ENCODE measurements around the gene ASB1.
"Not testable (repeated sequence)": the region's sequence is repeated elsewhere in the genome, so short reads cannot be mapped to it uniquely, and the experiment has no call there.

The ASB1 gene

DNA sequence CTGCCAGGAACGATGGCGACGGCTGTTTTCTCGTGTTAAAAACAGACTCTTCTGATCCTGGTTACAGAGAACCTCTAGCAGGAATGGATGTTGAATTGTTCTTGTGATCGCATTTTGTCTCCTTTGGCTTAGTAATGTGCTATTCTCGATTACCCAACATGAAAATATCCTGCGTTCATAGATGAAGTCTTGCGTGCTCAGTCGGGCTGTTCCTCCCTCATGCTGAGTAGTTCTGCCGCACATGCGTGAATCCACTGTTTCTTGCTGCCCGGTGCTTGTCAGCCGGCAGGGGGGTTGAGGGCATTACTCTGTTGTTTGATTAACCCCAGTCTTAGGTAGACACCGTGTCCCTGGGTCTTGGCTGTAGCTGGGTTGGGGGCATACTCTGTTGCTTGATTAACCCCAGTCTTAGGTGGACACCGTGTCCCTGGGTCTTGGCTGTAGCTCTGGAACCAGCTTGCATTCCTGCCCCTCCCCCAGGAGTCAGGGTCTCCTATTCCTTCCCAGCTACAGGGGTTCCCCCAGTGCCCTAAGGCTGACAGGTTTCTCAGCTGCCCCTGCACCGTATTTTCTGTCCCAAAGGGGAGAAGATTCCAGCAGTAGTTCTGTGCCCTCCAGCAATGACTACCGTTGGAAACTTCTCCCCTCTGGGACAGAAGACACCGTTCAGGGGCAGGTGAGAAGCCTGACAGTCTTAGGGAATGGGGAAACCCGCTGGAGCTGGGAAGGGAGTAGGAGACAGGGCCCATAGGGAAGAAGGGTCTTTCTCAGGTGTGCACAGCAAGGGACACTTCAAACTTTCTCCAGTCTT, 22.1 kb upstream of the ASB1 start:
- no peak for DNase-seq

DNA sequence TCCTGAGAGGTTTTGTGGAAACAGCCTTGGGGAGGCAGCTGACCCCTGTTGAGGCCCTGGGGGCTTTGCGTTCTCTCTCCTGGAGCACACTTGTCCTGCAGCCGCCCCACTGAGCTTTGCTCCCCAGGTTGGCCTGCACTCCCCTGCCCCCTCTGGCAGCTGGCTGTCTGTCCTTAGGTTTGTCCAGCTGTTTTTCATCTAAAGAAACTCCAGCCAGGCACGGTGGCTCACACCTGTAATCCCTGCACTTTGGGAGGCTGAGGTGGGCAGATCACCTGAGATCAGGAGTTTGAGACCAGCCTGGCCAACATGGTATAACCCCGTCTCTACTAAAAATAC, 21.5 kb upstream of the ASB1 start:
- DNase-seq: not testable (repeated sequence)

DNA sequence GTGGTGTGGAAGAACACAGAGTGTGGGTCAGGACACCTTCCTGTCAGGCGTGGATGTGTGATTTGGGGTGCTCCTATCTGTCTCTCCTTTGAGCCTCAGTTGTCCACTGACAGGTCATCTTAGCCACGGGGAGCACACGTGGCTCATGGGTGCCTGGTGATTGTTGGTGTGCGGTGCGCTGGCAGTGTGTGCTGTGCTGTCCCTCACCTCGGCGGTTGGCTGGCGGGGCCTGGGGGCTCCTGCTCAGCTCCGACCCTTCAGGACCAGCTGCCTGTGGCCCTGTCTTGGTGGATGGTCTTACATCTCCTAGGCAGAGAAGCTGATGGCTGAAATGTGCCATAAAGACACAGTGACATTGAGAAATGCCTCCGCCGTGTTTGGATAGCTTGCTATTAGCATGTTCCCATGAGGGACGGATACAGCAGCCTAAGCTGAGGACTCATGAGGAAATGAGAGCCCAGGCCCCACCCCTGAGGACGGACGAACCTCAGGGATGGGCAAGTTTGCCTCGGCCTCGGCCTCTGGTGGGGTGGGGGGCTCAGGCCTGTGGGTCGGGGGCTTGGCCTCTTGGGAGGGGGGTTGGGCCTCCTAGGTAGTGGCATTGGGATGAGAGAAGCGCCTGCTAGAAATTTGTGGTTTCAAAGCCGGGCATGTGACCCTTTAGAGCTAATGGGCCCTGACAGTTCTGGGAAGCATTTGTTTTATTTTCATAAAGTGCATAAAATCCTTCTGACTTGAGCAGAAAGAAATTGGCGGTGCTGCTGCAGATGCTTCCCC, 20.3 kb upstream of the ASB1 start:
- no peak for DNase-seq

DNA sequence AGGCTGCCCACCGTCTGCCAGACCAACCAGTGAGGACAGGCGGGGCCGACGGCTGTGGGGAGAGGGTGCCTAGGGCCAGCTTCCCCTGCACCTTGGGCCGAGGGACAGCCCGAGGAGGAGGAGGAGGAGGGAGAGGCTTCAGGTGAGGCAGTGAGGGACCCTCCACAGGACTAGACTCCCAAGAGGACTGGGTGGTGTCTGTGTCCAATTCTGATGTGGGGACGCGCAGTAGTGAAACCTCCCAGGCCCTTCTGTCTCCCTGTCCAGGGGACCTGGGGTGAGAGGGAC, 19.8 kb upstream of the ASB1 start:
- DNase-seq: no peak

DNA sequence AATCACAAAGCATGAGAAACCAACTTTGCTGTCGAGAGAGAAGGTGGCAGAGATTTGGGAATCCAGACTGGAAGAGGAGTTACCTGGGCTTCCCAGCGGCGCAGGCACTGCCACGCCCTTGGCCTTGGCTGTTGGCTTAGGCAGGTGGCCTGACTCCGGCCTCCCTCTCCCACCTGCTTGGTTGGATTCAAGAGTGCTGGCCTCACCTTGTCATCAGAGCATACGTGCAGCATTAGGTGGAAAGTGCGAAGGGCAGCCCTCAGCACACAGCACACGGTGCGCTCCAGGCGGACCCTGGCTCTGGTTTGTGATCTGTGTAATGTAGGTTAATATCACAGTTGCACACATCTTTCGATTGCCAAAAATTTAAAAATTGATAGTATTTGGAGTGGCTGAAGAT, 19.2 kb upstream of the ASB1 start:
- no peak for DNase-seq

DNA sequence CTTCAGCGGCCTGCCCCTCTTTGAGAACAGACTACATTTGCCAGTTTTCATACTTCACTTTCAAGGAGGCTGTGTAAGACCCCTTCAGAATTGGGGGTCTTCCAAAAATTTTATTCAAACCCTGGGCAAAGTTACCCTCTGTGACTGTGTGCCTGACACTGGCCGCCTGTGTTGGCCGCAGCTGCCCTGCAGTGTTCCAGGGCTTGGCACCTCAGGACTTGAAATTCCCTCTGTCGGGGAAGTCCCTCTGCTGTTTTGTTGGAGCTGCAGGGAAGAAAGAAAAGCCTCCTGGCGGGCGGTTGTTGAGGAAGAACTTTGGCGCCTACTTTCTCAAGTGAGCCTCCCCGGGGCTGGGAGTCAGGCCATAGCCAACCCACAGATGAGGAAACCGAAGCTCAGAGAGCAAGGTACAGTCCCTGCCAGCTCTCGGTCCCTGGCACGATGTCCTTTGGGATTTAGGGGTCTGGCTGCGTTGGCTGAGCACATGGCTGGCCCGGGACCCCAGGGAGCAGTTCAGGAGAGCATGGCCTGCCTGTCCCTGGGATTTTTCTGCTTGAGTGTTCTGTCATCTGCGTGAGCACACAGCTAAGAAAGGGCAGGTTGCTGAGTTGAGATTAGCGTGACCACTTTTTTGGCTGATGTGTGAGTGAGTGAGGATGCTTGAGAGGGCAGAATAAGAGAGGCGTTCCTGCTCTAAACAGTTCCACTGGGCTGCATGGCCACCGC, 17.9 kb upstream of the ASB1 start:
- DNase-seq: no peak

DNA sequence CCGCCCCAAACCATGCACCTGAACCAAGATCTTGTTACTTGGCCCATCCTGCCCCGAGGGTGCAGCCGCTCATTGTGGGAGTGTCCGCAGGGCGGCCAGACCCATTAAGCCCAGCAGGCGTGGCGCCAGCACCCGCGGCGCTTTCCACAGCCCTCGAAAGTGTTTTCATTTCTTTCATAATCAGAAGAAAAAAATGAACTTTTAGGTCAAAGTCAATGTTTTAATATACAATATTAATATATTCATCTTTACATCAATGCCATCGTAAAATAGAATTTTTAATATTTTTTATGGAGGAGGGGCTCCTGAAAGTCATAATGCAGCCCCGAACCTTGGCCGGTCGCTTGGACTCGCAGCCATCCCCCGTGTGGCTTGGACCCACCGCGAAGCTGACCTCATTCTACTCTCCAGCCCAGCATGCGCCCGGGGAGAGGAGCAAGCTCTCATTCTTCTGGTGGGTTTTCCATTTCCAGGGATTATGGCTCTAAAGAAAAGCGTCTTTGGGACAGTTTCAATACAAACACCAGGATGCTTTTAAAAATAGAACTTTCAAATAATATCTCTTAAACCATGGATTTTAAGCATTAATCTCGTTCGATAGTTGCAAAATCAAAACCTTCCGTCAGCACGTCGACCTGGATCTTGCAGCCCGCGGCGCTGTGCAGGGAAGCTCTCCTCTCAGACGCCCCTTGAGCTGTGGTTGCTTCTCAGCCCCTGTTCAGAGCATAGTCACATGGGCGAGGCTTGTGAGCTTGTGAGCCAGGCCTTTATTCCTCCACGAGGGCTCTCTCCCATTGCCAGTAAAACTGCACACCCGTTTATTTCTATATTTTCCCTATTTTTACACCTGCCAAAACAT, 17.2 kb upstream of the ASB1 start:
- no peak for DNase-seq

DNA sequence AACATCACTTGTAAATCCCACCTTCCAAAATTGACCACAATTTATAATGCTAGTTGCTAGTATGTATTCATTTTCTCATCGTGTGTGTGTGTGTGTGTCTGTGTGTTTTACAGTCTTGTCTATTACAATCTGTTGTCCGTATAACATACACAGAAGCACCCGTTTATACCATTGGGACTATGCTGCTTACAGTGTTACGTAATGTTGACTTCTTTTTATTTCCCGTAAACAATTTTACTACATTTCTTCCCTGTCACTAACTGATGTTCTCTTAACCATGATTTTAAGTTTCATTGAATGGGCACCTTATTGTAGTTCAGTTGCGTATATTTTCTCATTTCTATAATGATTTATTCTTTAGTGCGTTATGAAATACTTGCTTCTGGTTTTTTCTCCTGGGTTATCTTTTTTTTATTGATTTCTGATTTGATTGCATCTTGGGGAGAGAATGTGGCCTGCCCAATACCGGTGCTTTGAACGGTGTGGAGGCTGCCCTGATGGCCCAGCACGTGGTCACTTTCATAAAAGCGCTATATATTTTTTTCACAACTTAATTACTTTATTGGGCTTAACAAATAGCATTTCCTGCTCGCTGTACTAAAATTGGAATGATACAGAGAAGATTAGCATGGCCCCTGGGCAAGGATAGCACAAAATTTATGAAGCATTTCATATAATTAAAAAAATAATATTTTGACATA, 14.5 kb upstream of the ASB1 start:
- DNase-seq: no peak

DNA sequence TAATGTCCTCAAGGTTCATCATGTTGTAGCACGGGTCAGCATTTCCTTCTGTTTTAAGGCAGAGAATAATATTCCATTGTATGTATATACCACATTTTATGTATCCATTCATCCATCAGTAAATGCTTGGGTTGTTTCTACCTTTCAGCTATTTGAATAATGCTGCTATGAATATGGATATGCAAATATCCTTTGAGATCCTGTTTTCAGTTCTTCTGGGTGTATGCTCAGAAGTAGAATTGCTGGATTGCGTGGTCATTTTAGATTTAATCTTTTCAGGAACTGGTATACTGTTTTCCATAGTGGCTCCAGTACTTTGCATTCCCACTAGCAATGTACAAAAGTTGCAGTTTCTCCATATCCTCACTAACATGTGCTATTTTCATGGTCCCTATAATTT, 13.4 kb upstream of the ASB1 start:
- DNase-seq: no peak

DNA sequence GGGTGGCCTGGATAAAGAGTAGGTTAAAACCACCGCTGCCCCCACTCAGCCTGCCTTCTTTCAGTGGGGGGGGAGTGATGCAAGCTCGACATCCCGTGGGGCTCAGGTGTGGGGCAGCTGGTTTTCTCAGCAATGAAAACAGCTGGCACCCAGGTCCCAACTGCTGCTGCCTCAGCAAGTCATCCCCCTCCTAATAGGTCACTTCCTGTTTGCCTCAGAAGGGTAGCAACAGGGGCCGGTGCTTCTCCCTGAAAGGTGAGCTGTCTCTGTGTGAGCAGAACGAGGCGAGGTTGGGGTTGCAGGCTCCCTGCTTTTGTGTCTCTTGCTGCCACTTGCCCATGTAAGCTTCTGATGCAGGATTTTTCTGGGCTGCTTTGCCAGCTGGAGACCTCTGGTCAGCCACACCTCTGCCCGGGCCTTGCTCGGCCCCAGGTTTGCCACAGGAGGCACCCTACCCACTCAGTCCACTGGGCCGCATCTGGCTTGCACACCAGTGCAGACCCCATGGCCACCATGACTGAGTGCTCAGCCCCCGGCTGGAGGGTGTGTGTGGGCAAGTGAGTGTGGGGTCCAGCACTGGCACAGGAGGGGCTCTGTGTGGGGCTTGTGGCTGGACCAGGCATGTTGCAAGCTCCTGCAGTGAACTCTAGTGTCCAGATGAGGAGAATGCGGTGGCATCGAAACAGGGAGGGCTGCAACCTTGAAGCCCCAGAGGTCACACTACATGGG, 11.5 kb upstream of the ASB1 start:
- DNase-seq: no peak

DNA sequence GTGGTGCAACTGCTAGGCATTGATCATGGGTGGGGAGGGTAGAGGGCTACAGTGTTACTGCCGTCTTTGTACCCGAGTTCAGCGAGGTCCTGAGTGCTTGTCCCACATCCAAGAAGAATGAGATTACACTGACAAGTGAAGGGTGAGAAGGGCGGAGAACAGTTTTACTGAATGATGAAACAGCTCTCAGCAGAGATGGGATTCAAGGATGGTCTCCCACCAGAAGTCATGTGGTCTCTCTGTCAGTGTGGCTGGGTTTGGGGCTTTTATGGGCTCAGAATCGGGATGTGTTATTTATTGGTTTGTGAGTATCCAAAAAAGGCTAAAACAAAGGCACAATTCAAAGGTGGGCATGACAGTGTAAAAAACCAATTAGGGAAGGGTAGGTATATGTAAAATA, 10.8 kb upstream of the ASB1 start:
- DNase-seq: no peak

DNA sequence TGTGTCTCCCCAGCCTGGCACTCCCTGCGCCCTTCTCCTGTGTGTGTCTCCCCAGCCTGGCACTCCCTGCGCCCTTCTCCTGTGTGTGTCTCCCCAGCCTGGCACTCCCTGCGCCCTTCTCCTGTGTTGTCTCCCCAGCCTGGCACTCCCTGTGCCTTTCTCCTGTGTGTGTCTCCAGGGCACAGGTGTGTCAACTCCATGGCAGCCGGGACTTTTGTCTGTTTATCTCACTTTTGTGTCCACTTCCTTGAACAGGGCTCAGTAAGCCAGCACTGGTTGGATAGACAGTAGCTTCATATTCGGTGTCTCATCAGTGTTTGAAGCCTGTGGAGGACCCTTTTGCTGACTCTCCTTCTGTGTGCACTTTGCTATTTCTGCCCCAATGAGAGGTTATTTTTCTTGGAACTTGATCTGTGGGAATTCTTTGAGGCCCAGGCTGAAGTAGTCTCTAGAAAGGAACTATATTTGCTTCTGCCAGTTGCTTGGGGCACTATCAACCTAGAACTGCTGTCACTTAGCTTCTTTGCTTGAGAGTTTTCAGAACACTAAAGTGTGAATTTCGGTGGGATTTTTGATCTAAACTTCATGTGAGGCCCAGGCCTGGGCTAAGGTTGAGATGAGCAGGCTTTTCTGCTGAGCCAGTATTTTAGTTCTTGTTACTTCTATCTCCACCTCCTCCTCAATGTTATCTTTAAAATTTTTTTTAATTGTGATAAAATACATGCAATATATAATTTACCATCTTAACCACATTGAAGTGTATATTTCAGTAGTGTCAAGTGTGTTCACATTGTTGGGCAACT, 8.3 kb upstream of the ASB1 start:
- no peak for DNase-seq

DNA sequence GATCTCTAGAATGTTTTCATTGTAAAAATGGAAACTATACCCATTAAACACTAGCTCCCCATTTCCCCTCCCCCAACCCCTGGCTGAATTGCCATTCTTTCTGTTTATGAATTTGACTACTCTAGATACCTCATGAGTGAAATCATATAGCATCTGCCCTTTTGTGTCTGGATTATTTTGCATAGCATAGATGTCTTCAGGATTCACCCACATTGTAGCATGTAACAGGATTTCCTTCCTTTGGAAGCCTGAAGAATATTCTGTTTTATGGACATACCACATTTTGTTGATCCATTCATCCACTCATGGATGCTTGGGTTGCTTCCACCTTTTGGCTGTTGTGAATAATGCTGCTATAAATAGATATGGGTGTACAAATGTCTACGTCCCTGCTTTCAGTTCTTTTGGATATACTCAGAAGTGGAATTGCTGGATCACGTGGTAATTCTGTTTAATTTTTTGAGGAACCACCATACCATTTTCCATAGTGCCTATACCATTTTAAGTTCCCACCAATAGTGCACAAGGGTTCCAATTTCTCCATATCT, 7.7 kb upstream of the ASB1 start:
- DNase-seq: no peak

DNA sequence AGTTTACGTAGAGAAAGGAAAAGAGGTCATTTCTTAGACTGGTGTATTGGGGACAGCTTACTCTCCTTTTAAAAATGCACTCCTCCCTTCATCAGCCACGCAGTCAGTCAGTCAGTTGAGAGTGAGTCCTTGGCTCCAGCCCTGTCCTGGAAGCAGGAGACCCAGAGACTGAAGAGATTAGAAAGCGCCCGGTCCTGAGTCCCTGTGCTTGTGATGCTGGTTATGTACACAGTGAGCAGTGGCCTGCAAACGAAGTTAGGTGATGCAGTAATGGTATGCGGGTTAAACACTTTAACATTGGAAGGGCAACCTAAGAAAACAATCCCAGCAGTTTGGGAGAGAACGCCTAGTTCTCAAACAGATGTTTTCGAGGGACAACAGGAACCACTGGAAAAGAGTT, 6.3 kb upstream of the ASB1 start:
- no peak for DNase-seq

DNA sequence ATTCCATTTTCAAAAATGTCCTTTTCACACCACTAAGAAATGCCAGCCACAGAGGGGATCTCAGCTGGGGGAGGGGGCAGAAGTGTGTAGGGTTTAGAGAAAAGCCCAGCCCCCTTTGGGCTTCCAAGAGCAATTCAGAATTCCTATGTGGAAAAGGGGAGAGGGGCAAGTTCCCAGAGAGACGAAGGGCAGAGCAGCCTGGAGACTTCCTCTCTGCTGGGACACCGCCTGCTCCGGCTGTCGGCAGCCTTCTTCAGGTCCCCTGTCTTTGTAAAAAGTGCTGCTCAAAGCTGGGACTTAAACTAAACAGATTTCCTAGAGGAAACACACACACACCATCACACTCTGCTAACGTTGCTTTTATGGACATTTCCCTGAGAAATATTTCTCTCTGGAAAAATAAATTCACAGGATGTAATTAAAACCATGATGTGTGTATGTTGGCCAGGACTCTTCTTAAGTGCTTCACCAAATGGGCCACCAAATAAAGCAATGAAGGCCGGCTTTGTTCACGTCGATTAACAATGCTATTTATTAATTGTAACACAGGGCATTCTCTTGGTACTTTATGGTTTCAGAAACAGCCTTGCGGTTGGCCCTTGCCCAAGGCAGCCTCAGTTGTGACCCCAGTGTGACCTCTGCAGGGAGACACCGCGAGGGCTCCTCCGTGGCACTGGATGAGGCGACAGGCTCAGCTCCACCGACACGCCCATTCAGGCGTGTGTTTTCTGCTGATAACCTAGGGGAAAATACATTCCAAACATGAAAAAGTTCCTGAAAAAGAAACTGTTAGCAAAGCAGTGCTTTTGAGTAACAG, 5.6 kb upstream of the ASB1 start:
- DNase-seq: no peak

DNA sequence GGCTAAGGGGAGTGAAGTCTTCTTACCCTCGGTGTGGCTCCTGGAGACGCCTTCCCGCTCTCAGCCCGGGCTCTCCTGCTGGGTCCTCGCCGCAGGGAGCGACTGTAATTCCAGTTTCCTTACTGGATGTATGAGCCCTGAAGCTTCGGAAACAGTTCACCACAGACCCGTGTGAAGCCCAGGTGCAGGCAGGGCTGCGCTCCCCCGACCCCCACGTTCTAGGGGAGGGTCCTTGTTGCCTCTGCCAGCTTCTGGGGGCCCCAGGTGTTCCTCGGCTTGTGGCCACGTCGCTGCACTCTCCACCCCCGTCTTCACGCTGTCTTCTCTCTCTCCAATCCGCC, 5.1 kb upstream of the ASB1 start:
- DNase-seq: no peak

DNA sequence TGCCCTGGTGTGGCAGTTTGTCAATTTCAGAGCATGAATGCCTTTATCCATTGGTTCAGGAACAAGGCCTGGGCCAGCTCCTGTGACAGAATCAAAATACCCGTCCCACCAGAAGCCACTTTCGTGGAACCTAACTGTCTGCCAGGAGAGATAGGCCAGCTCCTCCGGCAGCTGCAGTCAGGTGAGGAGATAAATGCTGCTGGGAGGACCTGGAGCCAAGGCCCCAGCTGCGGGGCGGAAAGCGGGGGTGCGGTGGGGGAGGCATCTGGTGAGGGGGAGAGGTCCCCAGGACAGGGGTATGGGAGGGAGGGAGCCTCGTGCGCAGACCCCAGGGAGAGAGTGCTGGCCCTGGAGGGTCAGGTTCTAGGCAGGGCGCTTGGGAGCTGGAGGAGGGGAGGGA, 4.4 kb upstream of the ASB1 start:
- DNase-seq: no peak

DNA sequence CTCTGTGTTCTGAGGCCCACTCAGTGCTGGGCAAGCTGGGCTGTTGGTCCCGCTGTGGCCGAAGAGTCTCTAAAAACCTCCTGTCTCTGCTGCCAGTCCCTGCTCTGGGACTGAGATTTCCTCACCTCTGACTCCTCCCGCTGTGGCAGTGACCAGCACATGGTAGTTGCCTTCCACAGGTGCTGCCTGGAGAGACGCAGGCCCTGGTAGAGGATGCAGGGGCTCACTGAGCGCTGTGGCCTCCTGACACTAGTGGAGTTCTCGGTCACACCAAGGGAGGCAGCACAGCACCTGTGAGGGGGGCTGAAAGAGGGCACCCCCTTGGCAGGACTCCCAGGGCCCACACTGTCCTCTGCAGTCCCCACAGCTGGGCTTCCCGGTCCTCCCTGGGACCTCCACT, 3.8 kb upstream of the ASB1 start:
- no peak for DNase-seq

DNA sequence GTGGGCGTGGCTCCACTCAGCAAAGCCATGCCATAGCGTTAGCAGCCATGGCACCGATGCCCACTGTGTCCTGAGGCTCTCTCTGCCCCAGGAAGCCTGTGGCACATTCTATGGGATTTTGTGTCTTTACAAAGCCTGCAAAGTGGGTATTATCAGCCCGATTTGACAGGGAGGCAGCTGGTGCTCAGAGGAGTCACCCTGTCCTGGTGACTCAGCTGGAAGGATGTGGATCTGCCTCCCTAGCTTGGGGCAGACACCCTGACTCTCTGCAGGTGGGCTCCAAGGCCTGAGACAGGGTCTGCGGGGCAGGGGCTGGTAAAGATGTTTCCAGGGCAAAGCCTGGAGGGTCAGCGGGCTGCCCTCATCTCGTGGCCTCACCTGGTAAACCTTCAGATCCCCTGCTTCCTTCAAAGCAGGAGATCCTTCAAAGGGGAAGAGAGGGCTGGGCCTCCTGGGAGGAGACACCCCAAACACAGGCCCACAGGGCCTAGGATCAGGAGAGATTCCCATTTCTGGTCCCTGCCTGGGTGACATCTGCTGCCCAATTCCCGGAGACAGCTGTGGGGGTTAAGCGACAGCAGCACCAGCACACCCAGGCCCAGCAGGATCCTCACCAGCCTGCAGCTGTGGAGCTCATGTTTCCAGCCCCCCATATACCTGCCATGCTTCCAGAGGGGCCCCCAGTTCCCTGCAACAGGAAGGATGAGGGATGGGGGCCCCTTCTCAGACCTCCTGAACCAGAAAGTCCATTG, 3.0 kb upstream of the ASB1 start:
- no peak for DNase-seq

All from NCI-H146 (cell line).